NCI-H748 (cell line): ENCODE data around the gene VWA3B.
"Not testable (repeated sequence)": the region's sequence is repeated elsewhere in the genome, so short reads cannot be mapped to it uniquely, and the experiment has no call there.

Experiments
- DNase-seq: peaks from one replicate; lab custom pipeline; 2025; ENCODE audit not compliant: unreplicated experiment; lab: John Stamatoyannopoulos, UW

Gene VWA3B

DNA sequence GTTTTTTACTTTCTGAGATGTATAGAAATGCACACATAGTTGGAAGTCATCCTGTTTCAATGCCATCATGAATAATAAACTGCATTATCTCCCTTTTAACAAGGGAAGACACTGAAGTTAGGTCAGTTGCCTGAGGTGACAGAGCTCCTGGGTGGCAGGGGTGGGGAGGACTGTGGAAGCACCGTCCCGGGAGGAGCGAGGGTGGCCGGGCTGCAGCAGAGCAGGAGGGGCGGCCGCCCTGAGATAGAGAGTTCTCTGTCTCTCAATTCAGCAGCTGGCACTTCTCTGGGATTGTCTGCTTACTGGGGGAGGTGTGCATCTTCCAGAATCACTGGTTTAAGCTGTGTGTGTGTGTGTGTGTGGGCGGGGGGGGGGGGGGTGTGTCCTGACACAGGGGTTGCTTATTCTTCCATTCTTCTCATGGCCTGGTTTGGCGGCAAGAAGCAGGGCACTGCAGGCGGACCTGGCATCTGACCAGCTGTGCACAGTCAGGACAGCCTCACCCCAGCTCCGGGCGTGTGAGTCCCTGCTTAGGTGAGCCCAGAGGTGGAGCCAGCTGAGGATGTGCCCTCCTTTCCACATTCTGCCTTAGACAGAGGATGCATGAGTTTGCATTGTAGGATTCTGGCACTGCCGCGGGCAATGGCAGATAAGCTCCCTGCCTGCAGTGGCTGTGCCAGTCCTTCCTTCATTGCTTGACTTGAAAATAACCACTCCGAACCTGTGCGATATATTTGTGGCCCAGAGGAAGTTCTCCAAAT, 40.4 kb downstream of the VWA3B start:
- peak; percentile 4 for DNase-seq

DNA sequence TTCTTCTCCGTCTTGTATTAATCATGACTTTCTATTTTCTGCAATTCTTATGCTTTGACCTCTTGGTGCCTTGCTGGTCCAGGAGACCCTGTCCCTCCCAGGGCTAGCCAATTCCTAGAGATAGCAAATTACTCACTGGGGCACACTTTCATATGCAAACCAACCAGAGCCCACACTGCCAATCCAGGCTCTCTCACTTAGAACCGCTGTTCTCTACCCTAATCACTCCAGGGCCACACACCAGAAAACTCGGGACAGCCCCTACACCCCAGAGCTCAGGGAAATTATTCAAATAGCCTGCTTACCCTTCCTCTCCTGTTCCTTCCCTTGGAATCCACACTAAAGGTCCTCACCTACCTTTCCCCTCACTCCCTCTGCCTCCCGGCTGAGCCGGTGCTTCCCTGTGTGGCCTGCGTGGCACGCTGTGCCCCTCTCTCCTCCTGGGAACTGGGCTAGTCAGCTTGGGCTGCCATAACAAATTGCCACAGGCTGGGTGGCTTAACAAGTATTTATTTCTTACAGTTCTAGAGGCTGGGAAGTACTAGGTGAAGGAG, 41.7 kb downstream of the VWA3B start:
- DNase-seq = no peak

DNA sequence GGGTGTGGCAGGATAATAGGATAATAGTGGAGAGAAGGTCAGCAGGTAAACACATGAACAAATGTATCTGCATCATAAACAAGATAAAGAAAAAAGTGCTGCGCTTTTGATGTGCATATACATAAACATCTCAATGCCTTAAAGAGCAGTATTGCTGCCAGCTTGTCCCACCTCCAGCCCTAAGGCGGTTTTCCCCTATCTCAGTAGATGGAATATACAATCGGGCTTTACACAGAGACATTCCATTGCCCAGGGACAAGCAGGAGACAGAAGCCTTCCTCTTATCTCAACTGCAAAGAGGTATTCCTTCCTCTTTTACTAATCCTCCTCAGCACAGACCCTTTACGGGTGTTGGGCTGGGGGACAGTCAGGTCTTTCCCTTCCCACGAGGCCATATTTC, 43.1 kb downstream of the VWA3B start:
- DNase-seq = not testable (repeated sequence)

DNA sequence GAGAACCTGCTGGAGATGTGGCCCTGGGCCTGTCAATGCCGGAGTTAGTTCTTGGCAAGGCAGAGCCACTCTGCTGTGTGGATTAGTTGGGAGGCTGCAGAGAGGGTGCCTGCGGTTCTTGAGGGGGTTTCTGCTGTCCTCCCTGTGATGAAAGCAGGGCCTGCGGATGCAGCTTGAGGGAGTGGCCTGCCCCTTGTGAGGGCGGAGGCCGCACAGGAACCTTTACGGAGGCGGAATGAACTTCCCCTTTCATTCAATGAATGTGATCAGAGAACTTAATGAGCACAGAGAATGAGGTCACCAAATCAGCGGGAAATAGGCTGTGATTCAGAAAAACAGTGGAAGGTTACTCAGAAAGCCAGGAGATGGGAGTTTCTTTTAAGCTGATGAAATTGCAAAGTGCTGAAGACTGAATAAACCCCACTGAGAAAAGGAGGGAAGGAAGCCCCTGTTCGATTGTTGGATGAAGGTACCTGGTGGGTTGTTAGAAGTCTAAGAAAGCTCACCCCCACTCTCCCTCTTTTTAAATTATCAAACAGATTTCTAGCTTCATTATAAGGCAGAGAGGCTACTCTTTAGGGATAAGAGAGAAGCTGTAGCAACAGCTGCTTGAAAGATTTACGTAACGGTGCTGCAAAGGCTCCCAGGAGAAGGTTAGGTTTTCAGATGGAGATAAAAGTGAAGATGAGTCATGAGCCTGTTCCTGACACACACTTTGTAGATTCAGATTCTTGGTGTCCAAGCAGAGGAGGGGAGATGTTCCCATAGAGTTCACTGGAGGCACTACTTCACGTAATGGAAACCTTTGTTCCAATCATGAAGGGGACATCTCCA, 47.4 kb downstream of the VWA3B start:
- peak; percentile 1 for DNase-seq

- DNase-seq = no peak
Observed at GRCh38 chr2:98137196-98137595, 50.2 kb downstream of the VWA3B start.

DNA sequence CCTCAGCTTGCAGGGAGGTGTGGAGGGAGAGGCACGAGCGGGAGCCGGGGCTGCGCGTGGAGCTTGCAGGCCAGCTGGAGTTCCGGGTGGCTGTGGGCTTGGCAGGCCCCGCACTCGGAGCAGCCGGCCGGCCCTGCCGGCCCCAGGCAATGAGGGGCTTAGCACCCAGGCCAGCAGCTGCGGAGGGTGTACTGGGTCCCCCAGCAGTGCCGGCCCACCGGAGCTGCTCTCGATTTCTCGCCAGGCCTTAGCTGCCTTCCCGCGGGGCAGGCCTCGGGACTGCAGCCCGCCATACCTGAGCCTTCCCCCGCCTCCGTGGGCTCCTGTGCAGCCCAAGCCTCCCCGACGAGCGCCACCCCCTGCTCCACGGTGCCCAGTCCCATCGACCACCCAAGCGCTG, 52.0 kb downstream of the VWA3B start:
- DNase-seq = not testable (repeated sequence)

- DNase-seq = no peak
Observed at GRCh38 chr2:98140210-98140609, 53.2 kb downstream of the VWA3B start.

GRCh38 chr2:98142106-98142791, 55.3 kb downstream of the VWA3B start:
- DNase-seq = no peak

DNA sequence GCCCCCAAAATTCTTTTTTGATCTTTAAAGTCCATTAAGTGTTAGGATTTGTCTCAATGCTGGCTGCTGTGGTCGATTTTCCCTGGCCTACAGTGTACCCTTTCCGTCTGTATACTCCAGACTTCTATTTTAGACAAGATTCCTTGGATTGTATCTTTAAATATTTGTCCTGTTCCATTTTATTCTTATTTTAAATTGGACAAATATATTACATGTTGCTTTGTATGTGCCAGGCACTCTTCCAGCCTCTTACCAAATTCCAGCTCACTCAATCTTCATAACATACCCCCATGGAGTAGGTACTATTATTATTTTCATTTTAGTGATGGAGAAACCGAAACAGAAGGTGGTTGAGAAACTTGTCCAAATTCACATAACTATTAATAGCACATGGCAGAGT, 58.1 kb downstream of the VWA3B start:
- no peak for DNase-seq

DNA sequence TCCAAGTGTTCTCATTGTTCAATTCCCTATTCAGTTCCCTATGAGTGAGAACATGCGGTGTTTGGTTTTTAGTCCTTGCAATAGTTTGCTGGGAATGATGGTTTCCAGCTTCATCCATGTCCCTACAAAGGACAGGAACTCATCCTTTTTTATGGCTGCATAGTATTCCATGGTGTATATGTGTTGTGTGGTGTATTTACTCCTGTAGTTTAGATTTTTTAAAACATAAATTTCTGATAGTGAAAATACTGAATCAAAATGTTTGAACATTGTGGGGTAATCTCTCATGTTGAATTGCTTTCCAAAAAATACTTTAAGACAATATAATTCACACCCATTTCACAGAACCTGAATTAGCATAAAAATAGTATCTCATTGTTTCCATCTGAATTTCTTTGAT, 60.9 kb downstream of the VWA3B start:
- DNase-seq = not testable (repeated sequence)

- DNase-seq = no peak
Observed at GRCh38 chr2:98148595-98149332, 61.8 kb downstream of the VWA3B start.

- DNase-seq = peak; percentile 65
Observed at GRCh38 chr2:98149333-98149697, 62.3 kb downstream of the VWA3B start.

GRCh38 chr2:98153481-98153880, 66.5 kb downstream of the VWA3B start:
- no peak for DNase-seq

DNA sequence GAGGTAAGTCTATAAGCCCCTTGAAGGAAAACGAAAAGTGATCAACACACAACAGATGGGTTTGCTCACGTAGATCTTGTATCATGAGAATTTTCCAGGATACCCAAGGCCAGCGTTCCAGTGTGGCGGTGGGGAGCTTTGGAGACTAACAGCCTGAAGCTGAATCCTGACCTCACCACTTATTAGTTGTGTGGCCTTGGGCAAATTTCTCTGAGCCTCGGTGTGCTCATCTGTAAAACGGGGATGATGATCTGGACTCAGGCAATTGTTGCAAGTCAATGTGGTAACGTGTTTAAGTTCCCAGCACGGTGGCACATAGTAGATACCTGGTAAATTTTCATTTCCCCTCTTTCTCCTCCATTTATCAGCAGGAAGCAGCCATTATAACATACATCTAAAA, 68.3 kb downstream of the VWA3B start:
- DNase-seq = no peak

DNA sequence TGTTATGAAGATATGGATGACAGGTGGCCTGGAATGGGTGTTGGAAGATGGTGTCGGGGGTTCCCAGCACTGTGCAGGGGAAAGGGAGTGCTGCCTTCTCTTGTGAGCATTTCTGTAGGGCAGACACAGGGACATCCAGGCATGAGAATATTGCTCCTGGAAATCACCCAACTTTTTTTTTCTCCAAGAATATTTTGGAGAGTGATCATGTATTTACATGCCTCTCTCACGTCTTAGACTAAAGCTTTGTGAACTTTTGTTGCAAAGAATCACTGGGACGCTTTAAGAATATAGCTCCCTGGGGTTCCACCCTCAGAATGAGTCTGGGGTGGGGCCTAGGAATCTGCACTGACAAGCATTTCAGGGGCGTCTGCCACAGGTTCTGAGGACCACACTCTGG, 68.7 kb downstream of the VWA3B start:
- no peak for DNase-seq

GRCh38 chr2:98156304-98156703, 69.3 kb downstream of the VWA3B start:
- no peak for DNase-seq

- DNase-seq = no peak
Observed at GRCh38 chr2:98157557-98157956, 70.6 kb downstream of the VWA3B start.

DNA sequence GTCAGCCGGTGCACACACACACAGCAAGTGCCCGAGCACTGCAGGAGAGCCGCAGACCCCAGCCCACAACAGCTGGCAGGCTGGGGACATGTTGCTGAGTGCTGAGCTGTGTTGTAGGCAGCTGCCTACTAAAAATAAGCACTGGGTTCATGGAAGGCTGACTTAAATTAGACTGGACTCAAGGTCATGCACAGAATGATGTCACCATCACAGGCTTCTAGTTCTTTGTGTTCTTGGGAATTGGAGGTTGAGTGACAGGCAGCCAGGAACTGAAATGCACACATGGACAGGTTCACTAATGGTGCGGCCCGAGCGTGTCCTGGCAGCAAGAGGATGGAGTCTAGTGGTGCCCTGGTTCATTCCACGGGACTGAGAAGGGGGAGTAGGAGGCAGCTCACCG, 71.3 kb downstream of the VWA3B start:
- DNase-seq = no peak

- DNase-seq = no peak
Observed at GRCh38 chr2:98160554-98160953, 73.6 kb downstream of the VWA3B start.

DNA sequence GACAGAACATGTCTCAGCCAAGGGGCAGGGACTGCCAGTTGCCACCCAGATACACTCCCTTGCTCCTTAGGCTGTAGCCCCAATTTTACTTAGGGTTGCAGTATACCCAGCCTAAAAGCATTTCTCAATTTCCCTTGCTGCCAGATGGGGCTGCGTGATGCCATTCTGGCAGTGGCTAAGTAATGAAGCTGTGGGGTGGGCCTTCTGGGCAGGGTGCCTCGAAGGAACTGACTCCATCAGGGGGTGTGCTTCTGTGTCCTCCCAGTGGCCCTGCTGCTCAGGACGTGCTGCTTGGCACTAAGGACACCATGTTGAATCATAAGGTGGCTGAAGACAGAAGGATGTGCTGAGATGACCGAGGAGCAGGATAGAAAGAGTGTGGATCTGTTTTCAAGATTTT, 74.2 kb downstream of the VWA3B start:
- no peak for DNase-seq

GRCh38 chr2:98164256-98164655, 77.3 kb downstream of the VWA3B start:
- DNase-seq = no peak
